Transverse colon (tissue), 3 donors: ENCODE data around the gene ACAD8.

Experiments used
- POLR2A ChIP-seq: fragments of 450-650 bp; IDR thresholded peaks from one replicate; pipeline ENCODE4 v1.6.1; 2016; ENCODE audit warnings: antibody characterized with exemption, mild to moderate bottlenecking, moderate library complexity
- TF ChIP-seq, protein P1 (sequence below), 5 experiments: fragments of 200-600 bp in 3 of 5; fragments of 450-650 bp in 2 of 5; sonication (generic) in 3 of 5; IDR thresholded peaks; 1 replicate in 2 of 5; 2 replicates in 3 of 5; pipeline ENCODE4 v1.5.1; 2016 to 2017; ENCODE audit warnings: antibody characterized with exemption in 5 of 5, inconsistent platforms in 3 of 5, mild to moderate bottlenecking in 2 of 5, moderate library complexity in 1 of 5

DNA sequence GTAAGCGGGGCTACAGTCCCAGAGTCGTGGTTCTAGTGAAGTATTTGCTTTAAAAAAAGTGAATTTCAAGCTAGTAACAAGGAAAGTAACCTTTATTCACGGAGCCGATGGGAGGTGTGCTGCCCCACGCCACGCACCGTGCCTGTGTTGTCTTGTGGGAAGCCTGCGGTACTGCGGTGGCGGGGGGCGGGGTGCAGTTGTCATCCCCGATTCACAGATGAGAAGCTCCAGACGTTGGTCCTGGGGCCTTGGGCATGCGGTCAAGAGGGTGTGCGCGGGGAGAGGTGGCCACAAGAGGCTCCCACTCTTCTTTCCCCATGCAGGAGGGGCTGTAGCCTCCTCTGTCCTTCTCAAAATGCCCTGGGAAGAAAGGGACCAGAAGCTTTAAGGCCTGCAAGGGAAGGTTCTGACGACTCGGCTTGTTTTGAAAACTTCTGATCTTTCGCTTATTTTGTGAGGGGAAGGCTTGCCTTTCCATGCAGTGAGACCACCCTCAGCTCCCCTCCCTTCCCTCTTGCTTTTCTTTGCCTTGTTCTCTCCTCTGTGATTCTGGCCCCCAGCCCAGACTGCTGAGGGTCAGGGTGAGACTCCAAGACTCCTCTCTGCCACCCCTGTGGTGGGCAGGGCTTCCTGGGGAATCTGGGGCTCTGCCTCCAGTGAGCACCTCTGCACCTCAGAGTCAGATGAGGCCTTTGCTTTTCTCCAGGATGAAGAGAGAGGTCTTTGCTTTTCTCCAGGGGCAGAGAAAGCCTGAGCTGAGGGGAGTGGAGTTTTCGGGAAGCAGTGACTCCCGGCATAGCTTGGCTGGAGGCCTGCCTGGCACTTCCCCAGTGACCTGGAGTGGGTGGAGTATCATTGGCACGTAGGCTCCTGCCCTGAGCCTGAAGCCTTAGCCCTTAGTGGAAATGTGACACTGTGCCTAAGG, 29.0 kb downstream of the ACAD8 start:
- TF ChIP-seq, protein P1, sequence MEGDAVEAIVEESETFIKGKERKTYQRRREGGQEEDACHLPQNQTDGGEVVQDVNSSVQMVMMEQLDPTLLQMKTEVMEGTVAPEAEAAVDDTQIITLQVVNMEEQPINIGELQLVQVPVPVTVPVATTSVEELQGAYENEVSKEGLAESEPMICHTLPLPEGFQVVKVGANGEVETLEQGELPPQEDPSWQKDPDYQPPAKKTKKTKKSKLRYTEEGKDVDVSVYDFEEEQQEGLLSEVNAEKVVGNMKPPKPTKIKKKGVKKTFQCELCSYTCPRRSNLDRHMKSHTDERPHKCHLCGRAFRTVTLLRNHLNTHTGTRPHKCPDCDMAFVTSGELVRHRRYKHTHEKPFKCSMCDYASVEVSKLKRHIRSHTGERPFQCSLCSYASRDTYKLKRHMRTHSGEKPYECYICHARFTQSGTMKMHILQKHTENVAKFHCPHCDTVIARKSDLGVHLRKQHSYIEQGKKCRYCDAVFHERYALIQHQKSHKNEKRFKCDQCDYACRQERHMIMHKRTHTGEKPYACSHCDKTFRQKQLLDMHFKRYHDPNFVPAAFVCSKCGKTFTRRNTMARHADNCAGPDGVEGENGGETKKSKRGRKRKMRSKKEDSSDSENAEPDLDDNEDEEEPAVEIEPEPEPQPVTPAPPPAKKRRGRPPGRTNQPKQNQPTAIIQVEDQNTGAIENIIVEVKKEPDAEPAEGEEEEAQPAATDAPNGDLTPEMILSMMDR (IDR thresholded peaks at IDR 0.05) = no peak
- TF ChIP-seq POLR2A = no peak
